Ovary (tissue), 9 donors: ENCODE results near the gene SUSD3. TPM values are rescaled to one million over a fixed set of nuclear protein-coding genes. Genes with fewer than 3 reads are reported as not detected.
"Not testable (repeated sequence)": the region's sequence is repeated elsewhere in the genome, so short reads cannot be mapped to it uniquely, and the experiment has no call there.

Experiments used
- DNase-seq, 5 donors: peaks; one replicate each; pipeline ENCODE4 v3.0.0-alpha.2; 2019 to 2020
- H3K27ac ChIP-seq, 2 donors: fragments of 200-600 bp; one replicate each; pipeline versions ENCODE4 v1.5.1 to v1.8.0; 2019 to 2022
- H3K27me3 ChIP-seq: fragments of 200-600 bp; one replicate; pipeline ENCODE4 v1.8.0; 2022
- H3K36me3 ChIP-seq: fragments of 200-600 bp; sonication (generic); one replicate; pipeline ENCODE4 v1.5.1; 2019
- H3K4me1 ChIP-seq: one replicate; pipeline ENCODE4 v1.8.1; 2013; ENCODE audit warnings: mild to moderate bottlenecking, moderate library complexity; ENCODE audit not compliant: insufficient read depth
- H3K4me3 ChIP-seq: fragments of 200-600 bp; sonication (generic); one replicate; pipeline ENCODE4 v1.5.1; 2017
- H3K9me3 ChIP-seq, 2 donors: fragments of 200-600 bp in 1 of 2; sonication (generic) in 1 of 2; one replicate each; pipeline versions ENCODE4 v1.5.1 to v1.8.1; 2013 to 2019; ENCODE audit warnings: mild to moderate bottlenecking in 1 of 2, moderate library complexity in 1 of 2
- CTCF ChIP-seq, 3 donors: fragments of 450-650 bp in 2 of 3; fragments of 200-600 bp in 1 of 3; IDR thresholded peaks; one replicate each; pipeline versions ENCODE4 v1.5.1 to v1.8.0; 2016 to 2022; ENCODE audit warnings: antibody characterized with exemption in 3 of 3, mild to moderate bottlenecking in 1 of 3
- EP300 ChIP-seq: sonication (generic); formaldehyde crosslinking; IDR thresholded peaks from one replicate; pipeline ENCODE4 v1.6.1; 2017; ENCODE audit warnings: antibody characterized with exemption
- POLR2A ChIP-seq: fragments of 450-650 bp; IDR thresholded peaks from one replicate; pipeline ENCODE4 v1.6.1; 2017; ENCODE audit warnings: antibody characterized with exemption, mild to moderate bottlenecking, moderate library complexity
- WGBS, 3 donors: extraction: QIAGEN DNeasy Blood & Tissue Kit in 1 of 3; methylation state at CpG; one replicate each; pipeline versions ENCODE4 v1.1.5 to v1.1.7; 2013 to 2017; 5-methylcytosine and 5-hydroxymethylcytosine counted together
- intact Hi-C, 4 donors: fragments of 100-400 bp; cut with DNase I; formaldehyde crosslinking; loops; one replicate each; pipeline versions ENCODE4 v1.11.0 to v1.15.1; 2022 to 2023
- polyA plus RNA-seq, 2 donors: library from polyadenylated mRNA; stranded (reverse); fragments of 200-250 nt in 1 of 2; fragments of 350-450 nt in 1 of 2; fragmentation: Illumina TruSeq in 1 of 2; extraction: RNeasy Lipid Tissue Mini Kit (QIAGEN cat#74804) in 1 of 2; gene quantifications; one replicate each; pipeline ENCODE4 v1.2.3, GENCODE V29; 2013 to 2014
- total RNA-seq, 7 donors: library from RNA; depleted of rRNA in 2 of 7; stranded (reverse); fragments of >200 nt in 2 of 7; fragmentation: NEBNext Ultra II Directional in 3 of 7; extraction: Animal tissue kit (Norgen Biotek cat#: 25700) in 3 of 7; gene quantifications; one replicate each; pipeline versions ENCODE4 v1.1.0 to v1.2.4, GENCODE V29; 2016 to 2023
- donor health status: DM: no; HTN: no; CAD: no; lungs with moderate emphysema.
- donor health status: DM: no; HTN: no; CAD: no.
- donor health status: Bipolar disorder and iron deficiency.
- donor health status: DM: yes; HTN: yes; CAD: no.
- donor health status: DM: no; HTN: no; CAD: no.
- donor health status: DM: yes; HTN: yes; CAD: no.

SUSD3 gene
- total and polyA plus RNA-seq, 9 donors, result 9.6 to 66.1 (median 42.4) TPM

GRCh38 chr9:93115486-93116071, 57.1 kb downstream of the SUSD3 start:
- H3K36me3 ChIP-seq, result no peaks in the 10 kb centered on the region
- H3K27me3 ChIP-seq, result no peaks in the 10 kb centered on the region
- peak in 2 of 5 donors; percentile 11 to 27 for DNase-seq
- WGBS, 3 donors, result 16 to 31% (median 22%) methylated on average over 3 of the region's 3 CpGs
- intact Hi-C loops, result no loop called here
- peak overlapping the region in 1 of 2 donors; percentile 89 for H3K27ac ChIP-seq
- no peak overlapping the region for H3K4me3 ChIP-seq
- H3K9me3 ChIP-seq, result no peaks in the 10 kb centered on the region
- peaks cover 16% of the 10 kb centered on the region for H3K4me1 ChIP-seq
- TF ChIP-seq CTCF (IDR thresholded peaks at IDR 0.05) (no peak), POLR2A (no peak), EP300 (no peak)

- H3K4me1 ChIP-seq, result peaks cover 16% of the 10 kb centered on the region
- H3K9me3 ChIP-seq, result no peaks in the 10 kb centered on the region
- no peak overlapping the region for H3K4me3 ChIP-seq
- H3K36me3 ChIP-seq, result no peaks in the 10 kb centered on the region
- H3K27ac ChIP-seq, result peak overlapping the region in 1 of 2 donors; percentile 89
- intact Hi-C loops, result no loop called here
- no peak for TF ChIP-seq POLR2A
- no peak for TF ChIP-seq CTCF (IDR thresholded peaks at IDR 0.05)
- TF ChIP-seq EP300, result no peak
- peak; percentile 68 to 84 (median 82) for DNase-seq
- WGBS, 3 donors, result 56 to 63% (median 59%) methylated on average over 16 to 17 of the region's 17 CpGs
- no peaks in the 10 kb centered on the region for H3K27me3 ChIP-seq
Measured at GRCh38 chr9:93116072-93116961, 57.8 kb downstream of the SUSD3 start.

GRCh38 chr9:93117521-93117920, 59.0 kb downstream of the SUSD3 start:
- peak in 2 of 5 donors; percentile 12 to 23 for DNase-seq
- H3K4me1 ChIP-seq, result peaks cover 16% of the 10 kb centered on the region
- H3K9me3 ChIP-seq, H3K27ac ChIP-seq, intact Hi-C loops, H3K4me3 ChIP-seq, H3K27me3 ChIP-seq, H3K36me3 ChIP-seq: not testable (repeated sequence)
- WGBS, 3 donors, result 80 to 90% (median 89%) methylated on average over 9 of the region's 9 CpGs

- WGBS, 3 donors, result 92 to 97% (median 92%) methylated on average over 12 of the region's 12 CpGs
- intact Hi-C loops, result no loop called here
- DNase-seq, result peak; percentile 3 to 25 (median 17)
Measured at GRCh38 chr9:93117924-93118862, 59.7 kb downstream of the SUSD3 start.

More at GRCh38 chr9:93117924-93118862, 59.7 kb downstream of the SUSD3 start:
- H3K4me1 ChIP-seq, result peaks cover 16% of the 10 kb centered on the region
- H3K9me3 ChIP-seq, result no peaks in the 10 kb centered on the region
- no peak for TF ChIP-seq POLR2A
- no peak for TF ChIP-seq CTCF (IDR thresholded peaks at IDR 0.05)
- TF ChIP-seq EP300, result no peak
- H3K27me3 ChIP-seq, result no peaks in the 10 kb centered on the region
- no peak overlapping the region for H3K27ac ChIP-seq
- H3K36me3 ChIP-seq, result no peaks in the 10 kb centered on the region
- H3K4me3 ChIP-seq, result no peak overlapping the region
